CD4-positive, alpha-beta T cell treated with Interleukin-12 subunit alpha and Interleukin-12 subunit beta, for 1 hour (primary cell): ENCODE results near the gene TEAD1.

Experiments
- DNase-seq: peaks from one replicate; pipeline ENCODE4 v3.0.0-alpha.2; 2020

Gene TEAD1

GRCh38 chr11:12673924-12674570 is at the start of gene TEAD1:
TEAD1 (plus strand) TSS chr11:12674421.
- peak; percentile 82 for DNase-seq

GRCh38 chr11:12624595-12624994 is 49.6 kb upstream of the TEAD1 start:
- no peak for DNase-seq

- no peak for DNase-seq
These were observed 48.7 kb upstream of the TEAD1 start for GRCh38 chr11:12625438-12626071.

- DNase-seq: no peak
These were observed 47.6 kb upstream of the TEAD1 start for GRCh38 chr11:12626616-12627015.

GRCh38 chr11:12628314-12628713 is 45.9 kb upstream of the TEAD1 start:
- DNase-seq: no peak

GRCh38 chr11:12629601-12630313 is 44.5 kb upstream of the TEAD1 start:
- no peak for DNase-seq

GRCh38 chr11:12631651-12632050 is 42.6 kb upstream of the TEAD1 start:
- no peak for DNase-seq

- no peak for DNase-seq
These were observed 39.9 kb upstream of the TEAD1 start for GRCh38 chr11:12634329-12634728.

- DNase-seq: no peak
These were observed 37.3 kb upstream of the TEAD1 start for GRCh38 chr11:12636871-12637410.

- DNase-seq: no peak
These were observed 34.8 kb upstream of the TEAD1 start for GRCh38 chr11:12639388-12639787.

- no peak for DNase-seq
These were observed 33.9 kb upstream of the TEAD1 start for GRCh38 chr11:12640355-12640754.

GRCh38 chr11:12640926-12641849 is 33.0 kb upstream of the TEAD1 start:
- DNase-seq: no peak

- DNase-seq: no peak
These were observed 32.2 kb upstream of the TEAD1 start for GRCh38 chr11:12642040-12642439.

- no peak for DNase-seq
These were observed 31.3 kb upstream of the TEAD1 start for GRCh38 chr11:12642806-12643428.

- no peak for DNase-seq
These were observed 27.7 kb upstream of the TEAD1 start for GRCh38 chr11:12646478-12646877.

GRCh38 chr11:12653729-12654128 is 20.5 kb upstream of the TEAD1 start:
- no peak for DNase-seq

GRCh38 chr11:12655842-12656241 is 18.4 kb upstream of the TEAD1 start:
- no peak for DNase-seq

- no peak for DNase-seq
These were observed 16.9 kb upstream of the TEAD1 start for GRCh38 chr11:12657336-12657735.

- no peak for DNase-seq
These were observed 16.2 kb upstream of the TEAD1 start for GRCh38 chr11:12657981-12658380.

- DNase-seq: no peak
These were observed 12.0 kb upstream of the TEAD1 start for GRCh38 chr11:12662101-12662689.

GRCh38 chr11:12664385-12664784 is 9.8 kb upstream of the TEAD1 start:
- no peak for DNase-seq

- DNase-seq: no peak
These were observed 7.3 kb upstream of the TEAD1 start for GRCh38 chr11:12666915-12667314.
